ENCODE measurements around the gene SIRPA.

DNA sequence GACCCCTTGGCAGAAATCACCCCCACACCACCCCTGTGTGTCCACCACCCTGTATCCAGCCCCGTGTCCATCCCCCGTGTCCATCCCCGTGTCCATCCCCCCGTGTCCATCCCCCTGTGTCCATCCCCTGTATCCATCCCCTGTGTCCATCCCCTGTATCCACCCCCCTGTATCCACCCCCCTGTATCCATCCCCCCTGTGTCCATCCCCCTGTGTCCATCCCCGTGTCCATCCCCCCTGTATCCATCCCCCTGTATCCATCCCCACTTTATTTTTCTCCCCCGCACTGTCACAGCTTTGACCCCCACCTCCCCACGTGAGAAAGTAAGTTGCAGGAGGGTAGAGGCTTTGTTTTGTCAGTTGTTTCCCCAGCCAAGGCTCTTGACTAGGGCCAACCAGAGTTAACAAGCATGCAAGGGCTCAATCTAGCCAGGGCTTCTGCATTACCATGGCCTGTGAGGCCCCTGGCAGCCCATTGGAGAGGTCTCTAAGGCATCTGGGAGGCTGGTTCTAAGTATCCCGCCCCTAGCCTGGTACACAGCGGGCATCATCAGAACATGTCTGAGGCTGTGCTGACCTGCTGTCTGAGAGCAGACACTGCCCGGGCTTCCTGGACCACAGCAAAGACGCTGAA lies 18.1 kb upstream of the SIRPA start:
- TF ChIP-seq, protein P1, sequence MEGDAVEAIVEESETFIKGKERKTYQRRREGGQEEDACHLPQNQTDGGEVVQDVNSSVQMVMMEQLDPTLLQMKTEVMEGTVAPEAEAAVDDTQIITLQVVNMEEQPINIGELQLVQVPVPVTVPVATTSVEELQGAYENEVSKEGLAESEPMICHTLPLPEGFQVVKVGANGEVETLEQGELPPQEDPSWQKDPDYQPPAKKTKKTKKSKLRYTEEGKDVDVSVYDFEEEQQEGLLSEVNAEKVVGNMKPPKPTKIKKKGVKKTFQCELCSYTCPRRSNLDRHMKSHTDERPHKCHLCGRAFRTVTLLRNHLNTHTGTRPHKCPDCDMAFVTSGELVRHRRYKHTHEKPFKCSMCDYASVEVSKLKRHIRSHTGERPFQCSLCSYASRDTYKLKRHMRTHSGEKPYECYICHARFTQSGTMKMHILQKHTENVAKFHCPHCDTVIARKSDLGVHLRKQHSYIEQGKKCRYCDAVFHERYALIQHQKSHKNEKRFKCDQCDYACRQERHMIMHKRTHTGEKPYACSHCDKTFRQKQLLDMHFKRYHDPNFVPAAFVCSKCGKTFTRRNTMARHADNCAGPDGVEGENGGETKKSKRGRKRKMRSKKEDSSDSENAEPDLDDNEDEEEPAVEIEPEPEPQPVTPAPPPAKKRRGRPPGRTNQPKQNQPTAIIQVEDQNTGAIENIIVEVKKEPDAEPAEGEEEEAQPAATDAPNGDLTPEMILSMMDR (conservative IDR thresholded peaks at IDR 0.05) = no peak
- no peak for TF ChIP-seq ZFX (IDR thresholded peaks at IDR 0.05)

All from C4-2B (cell line).